Transverse colon (tissue), 4 donors: Measurements from ENCODE around the gene CEND1. TPM values are rescaled to one million over a fixed set of nuclear protein-coding genes. Genes with fewer than 3 reads are reported as not detected.
A peak's percentile ranks its signal among the peaks of the same experiment; 100 is the strongest.

Experiments used
- DNase-seq: peaks from one replicate; pipeline ENCODE4 v3.0.0-alpha.2; 2019
- H3K27ac ChIP-seq, 4 donors: fragments of 200-600 bp; sonication (generic); 2 replicates each; pipeline ENCODE4 v1.5.1; 2016 to 2018; ENCODE audit warnings: inconsistent platforms in 4 of 4
- H3K27me3 ChIP-seq: fragments of 200-600 bp; sonication (generic); 2 replicates; pipeline ENCODE4 v1.5.1; 2017; ENCODE audit warnings: inconsistent platforms
- H3K36me3 ChIP-seq, 4 donors: fragments of 200-600 bp; sonication (generic); 2 replicates each; pipeline ENCODE4 v1.5.1; 2017 to 2019; ENCODE audit warnings: inconsistent platforms in 4 of 4
- H3K4me1 ChIP-seq, 4 donors: fragments of 200-600 bp; sonication (generic); 2 replicates each; pipeline ENCODE4 v1.5.1; 2017 to 2020; ENCODE audit warnings: inconsistent platforms in 4 of 4
- H3K4me3 ChIP-seq, 4 donors: fragments of 200-600 bp; sonication (generic); 1 replicate in 1 of 4; 2 replicates in 3 of 4; pipeline versions ENCODE4 v1.5.1 to v1.6.1; 2017 to 2019; ENCODE audit warnings: inconsistent platforms in 4 of 4
- H3K9me3 ChIP-seq, 2 donors: fragments of 200-600 bp; sonication (generic); 2 replicates each; pipeline ENCODE4 v1.5.1; 2017 to 2019; ENCODE audit warnings: inconsistent platforms in 2 of 2
- CTCF ChIP-seq, 5 experiments: fragments of 200-600 bp in 3 of 5; fragments of 450-650 bp in 2 of 5; sonication (generic) in 3 of 5; IDR thresholded peaks; 1 replicate in 2 of 5; 2 replicates in 3 of 5; pipeline ENCODE4 v1.5.1; 2016 to 2017; ENCODE audit warnings: antibody characterized with exemption in 5 of 5, inconsistent platforms in 3 of 5, mild to moderate bottlenecking in 2 of 5, moderate library complexity in 1 of 5
- EP300 ChIP-seq: sonication (generic); formaldehyde crosslinking; IDR thresholded peaks from one replicate; pipeline ENCODE4 v1.6.1; 2017; ENCODE audit warnings: antibody characterized with exemption, low read depth
- POLR2A ChIP-seq: fragments of 450-650 bp; IDR thresholded peaks from one replicate; pipeline ENCODE4 v1.6.1; 2016; ENCODE audit warnings: antibody characterized with exemption, mild to moderate bottlenecking, moderate library complexity
- POLR2AphosphoS5 ChIP-seq, 3 donors: sonication (generic); formaldehyde crosslinking; IDR thresholded peaks; one replicate each; pipeline ENCODE4 v1.6.1; 2016; ENCODE audit warnings: antibody characterized with exemption in 3 of 3
- WGBS, 2 donors: methylation state at CpG; one replicate each; pipeline ENCODE4 v1.1.5; 2018; ENCODE audit warnings: low coverage in 1 of 2; 5-methylcytosine and 5-hydroxymethylcytosine counted together
- in situ Hi-C, 4 donors: fragments of 200-750 bp; cut with MboI; loops; one replicate each; pipeline versions ENCODE4 v1.15.0 to v1.15.1; 2017; ENCODE audit warnings: low sequenced_read_pairs in 3 of 4, low pct_ligation_motif_present in 1 of 4, low pct_unique_long_range_greater_than_20kb in 1 of 4
- intact Hi-C: fragments of 100-400 bp; cut with DNase I; formaldehyde crosslinking; loops from one replicate; pipeline ENCODE4 v1.15.1; 2023; ENCODE audit warnings: low total_unique reads
- total RNA-seq, 4 donors: library from RNA; depleted of rRNA; stranded (reverse); fragments of >200 nt; gene quantifications; one replicate each; pipeline ENCODE4 v1.1.0, GENCODE V29; 2016

Gene CEND1
- total RNA-seq, 4 donors from 2014 or later, result 0.79 to 1.2 TPM; not detected in 2

- 4% methylated on average over 46 of the region's 47 CpGs; no CpG with 5 or more reads in 1 of the 2 donors for WGBS, 2 donors
- in situ Hi-C loops (no loop called here), intact Hi-C loops (no loop called here)
- H3K4me1 ChIP-seq, result peaks cover 17 to 50% (median 43%) of the 10 kb centered on the region in 4 donors
- TF ChIP-seq POLR2AphosphoS5 (IDR thresholded peaks at IDR 0.05), result peak; percentile 68 to 81 (median 76)
- no peak for TF ChIP-seq CTCF (IDR thresholded peaks at IDR 0.05)
- no peak for TF ChIP-seq EP300
- TF ChIP-seq POLR2A, result peak; percentile 82
- H3K27me3 ChIP-seq, result peaks cover under 1% of the 10 kb centered on the region
- H3K36me3 ChIP-seq, result peaks cover 0 to 12% (median 0%) of the 10 kb centered on the region in 4 donors
- H3K27ac ChIP-seq, result peak overlapping the region; percentile 96 to 100 (median 97)
- no peaks in the 10 kb centered on the region for H3K9me3 ChIP-seq
- DNase-seq, result peak; percentile 96
- H3K4me3 ChIP-seq, result peak overlapping the region; percentile 62 to 97 (median 86)
Observed at GRCh38 chr11:819943-820649, 30.2 kb upstream of the CEND1 start.

- in situ Hi-C loops, result no loop called here
- intact Hi-C loops, result no loop called here
- peak; percentile 96 for DNase-seq
- H3K27me3 ChIP-seq, result no peaks in the 10 kb centered on the region
- peaks cover 0 to 5% (median 0%) of the 10 kb centered on the region in 4 donors for H3K36me3 ChIP-seq
- H3K27ac ChIP-seq, result peak overlapping the region; percentile 96 to 100 (median 97)
- peak overlapping the region; percentile 62 to 97 (median 86) for H3K4me3 ChIP-seq
- H3K9me3 ChIP-seq, result no peaks in the 10 kb centered on the region
- peak; percentile 47 for TF ChIP-seq POLR2A
- TF ChIP-seq EP300, result peak; percentile 48
- peak; percentile 77 to 88 (median 88) for TF ChIP-seq POLR2AphosphoS5 (IDR thresholded peaks at IDR 0.05)
- TF ChIP-seq CTCF (IDR thresholded peaks at IDR 0.05), result peak; percentile 23 to 78 (median 31)
- peaks cover 16 to 42% (median 36%) of the 10 kb centered on the region in 4 donors for H3K4me1 ChIP-seq
- 1% methylated on average over 49 of the region's 96 CpGs; no CpG with 5 or more reads in 1 of the 2 donors for WGBS, 2 donors
Observed at GRCh38 chr11:819129-819931, 29.4 kb upstream of the CEND1 start.

DNA sequence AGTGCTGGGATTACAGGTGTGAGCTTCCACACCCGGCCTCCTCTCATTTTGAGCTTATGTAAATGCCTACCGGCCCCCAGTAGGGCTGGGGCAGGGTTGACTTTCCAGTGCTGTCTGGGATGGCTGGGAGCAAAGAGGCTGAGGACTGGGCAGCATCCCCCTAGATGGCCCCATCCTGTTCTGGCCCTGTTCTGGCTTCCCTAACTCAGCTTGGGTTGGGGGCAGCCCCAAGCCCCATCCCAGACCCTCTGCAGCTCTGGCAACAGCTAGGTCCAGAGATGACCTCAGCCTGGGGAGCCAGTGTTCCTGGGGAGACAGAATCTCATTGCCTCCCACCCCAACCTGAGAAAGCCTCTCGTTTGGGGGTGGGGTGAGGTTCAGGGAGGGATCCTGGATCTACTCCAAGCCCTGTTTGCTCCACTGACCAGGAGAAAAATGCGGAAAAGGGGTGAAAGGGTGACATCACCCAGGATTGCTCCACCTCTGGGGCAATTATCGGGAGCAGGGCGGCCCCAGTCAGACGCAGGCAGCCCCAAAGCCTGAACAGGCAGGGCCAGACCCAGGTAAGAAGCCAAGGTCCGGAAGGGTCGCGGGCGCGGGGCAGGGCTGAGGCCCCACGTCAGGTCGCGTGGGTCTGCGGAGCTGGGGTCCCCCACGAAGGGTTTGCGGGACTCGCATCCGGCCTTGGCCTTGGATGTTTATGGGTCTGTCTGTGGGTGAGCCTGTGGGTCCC, 28.7 kb upstream of the CEND1 start, which contains the start of gene PNPLA2:
Gene PNPLA2, plus strand, starts transcription at position 519 of the 733 bp plus-strand sequence. CDS start 805 bp downstream, outside the sequence.
- DNase-seq, result peak; percentile 75
- in situ Hi-C loops, result no loop called here

More for the DNA sequence above, 28.7 kb upstream of the CEND1 start, which contains the start of gene PNPLA2:
- H3K27ac ChIP-seq, result peak within 1 kb of the TSS; percentile 96 to 100 (median 97)
- peaks cover 16 to 34% (median 29%) of the 10 kb centered on the region in 4 donors for H3K4me1 ChIP-seq
- WGBS, 2 donors, result 35% methylated on average over 19 of the region's 20 CpGs; no CpG with 5 or more reads in 1 of the 2 donors
- no peaks in the 10 kb centered on the region for H3K9me3 ChIP-seq
- no peaks in the 10 kb centered on the region for H3K36me3 ChIP-seq
- peak within 1 kb of the TSS; percentile 62 to 97 (median 86) for H3K4me3 ChIP-seq
- H3K27me3 ChIP-seq, result no peaks in the 10 kb centered on the region
- intact Hi-C loops, result no loop called here
- TF ChIP-seq POLR2AphosphoS5 (IDR thresholded peaks at IDR 0.05), result peak in 2 of 3 donors; percentile 85 to 89
- TF ChIP-seq EP300, result no peak
- TF ChIP-seq POLR2A, result peak; percentile 84
- TF ChIP-seq CTCF (IDR thresholded peaks at IDR 0.05), result no peak
